Smooth muscle cell (in vitro differentiated cells): ENCODE measurements around the gene CRTC3. TPM values are rescaled to one million over a fixed set of nuclear protein-coding genes. Genes with fewer than 3 reads are reported as not detected.

Experiments used
- DNase-seq: peaks from one replicate; lab custom pipeline; 2025; ENCODE audit not compliant: unreplicated experiment; lab: John Stamatoyannopoulos, UW
- H2AFZ ChIP-seq: fragments of 200-600 bp; sonication (generic); 2 replicates; pipeline ENCODE4 v1.6.0; 2016; ENCODE audit warnings: antibody characterized with exemption, low read depth, mild to moderate bottlenecking
- H3F3A ChIP-seq: fragments of 200-600 bp; sonication (generic); 2 replicates; pipeline ENCODE4 v1.6.0; 2017; ENCODE audit warnings: antibody characterized with exemption, low read depth
- H3K27ac ChIP-seq: fragments of 200-600 bp; sonication (generic); 2 replicates; pipeline ENCODE4 v1.5.1; 2016; ENCODE audit warnings: low read depth, mild to moderate bottlenecking
- H3K27me3 ChIP-seq: fragments of 200-600 bp; sonication (generic); 2 replicates; pipeline ENCODE4 v1.6.1; 2016; ENCODE audit warnings: low read depth, mild to moderate bottlenecking
- H3K36me3 ChIP-seq: fragments of 200-600 bp; sonication (generic); 2 replicates; pipeline ENCODE4 v1.5.1; 2016; ENCODE audit warnings: low read depth
- H3K4me1 ChIP-seq: fragments of 200-600 bp; sonication (generic); 2 replicates; pipeline ENCODE4 v1.5.1; 2016; ENCODE audit warnings: low read depth
- H3K4me2 ChIP-seq: fragments of 200-600 bp; sonication (generic); 2 replicates; pipeline ENCODE4 v1.6.0; 2016; ENCODE audit warnings: mild to moderate bottlenecking
- H3K4me3 ChIP-seq: fragments of 200-600 bp; sonication (generic); 2 replicates; pipeline ENCODE4 v1.5.1; 2016; ENCODE audit warnings: mild to moderate bottlenecking
- H3K79me2 ChIP-seq: fragments of 200-600 bp; sonication (generic); 2 replicates; pipeline ENCODE4 v1.6.0; 2016; ENCODE audit warnings: low read depth, mild to moderate bottlenecking
- H3K9ac ChIP-seq: fragments of 200-600 bp; sonication (generic); 2 replicates; pipeline ENCODE4 v1.6.0; 2016; ENCODE audit warnings: low read depth
- H3K9me3 ChIP-seq: fragments of 200-600 bp; sonication (generic); replicated peaks from 2 replicates; pipeline ENCODE4 v1.5.1; 2016; ENCODE audit warnings: low read depth
- H4K20me1 ChIP-seq: fragments of 200-600 bp; sonication (generic); 2 replicates; pipeline ENCODE4 v1.6.0; 2016; ENCODE audit warnings: low read depth
- CTCF ChIP-seq: fragments of 200-600 bp; sonication (generic); IDR thresholded peaks from 2 replicates; pipeline ENCODE4 v1.5.1; 2017; ENCODE audit warnings: borderline replicate concordance, mild to moderate bottlenecking, antibody characterized with exemption; ENCODE audit not compliant: insufficient read depth, poor library complexity, severe bottlenecking
- WGBS: methylation state at CpG from one replicate; pipeline ENCODE4 v1.1.7; 2016; ENCODE audit warnings: low lambda C conversion rate; 5-methylcytosine and 5-hydroxymethylcytosine counted together
- polyA plus RNA-seq: library from polyadenylated mRNA; unstranded; fragments of >200 nt; fragmentation: Nextera tagmentation; extraction: Ambion mirVana; gene quantifications from 2 replicates; pipeline ENCODE4 v1.2.1, GENCODE V29; 2016
- total RNA-seq: library from RNA; depleted of rRNA; stranded (reverse); fragments of >200 nt; gene quantifications from 2 replicates; pipeline ENCODE4 v1.2.3, GENCODE V29; 2014

Gene CRTC3
- total and polyA plus RNA-seq, 2 experiments from 2014 or later = 12.2 to 12.5 TPM

- H3K4me2 ChIP-seq = no peak overlapping the region
- peaks cover 6% of the 10 kb centered on the region for H3F3A ChIP-seq
- DNase-seq = no peak
- H3K4me3 ChIP-seq = no peak overlapping the region
- no peaks in the 10 kb centered on the region for H3K36me3 ChIP-seq
- H3K27me3 ChIP-seq = no peaks in the 10 kb centered on the region
- H3K9ac ChIP-seq = no peak overlapping the region
- H3K9me3 ChIP-seq = no peaks in the 10 kb centered on the region
- no peak for TF ChIP-seq CTCF
- peaks cover 8% of the 10 kb centered on the region for H3K79me2 ChIP-seq
- no peak overlapping the region for H3K27ac ChIP-seq
- 86% methylated on average over 6 of the region's 6 CpGs for WGBS
- no peak overlapping the region for H2AFZ ChIP-seq
- peaks cover 6% of the 10 kb centered on the region for H3K4me1 ChIP-seq
- peaks cover 12% of the 10 kb centered on the region for H4K20me1 ChIP-seq
Observed at GRCh38 chr15:90550919-90551318, 21.2 kb downstream of the CRTC3 start.

- Histone ChIP-seq H3K4me1 (peaks cover 6% of the 10 kb centered on the region), H3K36me3 (no peaks in the 10 kb centered on the region), H3K9ac (peak overlapping the region; percentile 82), H4K20me1 (peaks cover 10% of the 10 kb centered on the region), H3K4me3 (no peak overlapping the region), H3K27me3 (no peaks in the 10 kb centered on the region), H3F3A (peaks cover 6% of the 10 kb centered on the region), H3K4me2 (peak overlapping the region; percentile 25), H3K27ac (peak overlapping the region; percentile 95), H2AFZ (no peak overlapping the region), H3K79me2 (peaks cover 8% of the 10 kb centered on the region), H3K9me3 (no peaks in the 10 kb centered on the region)
- no peak for TF ChIP-seq CTCF
- DNase-seq = no peak
- WGBS = 29% methylated on average over 8 of the region's 8 CpGs
Observed at GRCh38 chr15:90552162-90552928, 22.6 kb downstream of the CRTC3 start.

- peaks cover 6% of the 10 kb centered on the region for H3F3A ChIP-seq
- peak overlapping the region; percentile 95 for H3K27ac ChIP-seq
- H3K27me3 ChIP-seq = no peaks in the 10 kb centered on the region
- no peak overlapping the region for H2AFZ ChIP-seq
- TF ChIP-seq CTCF = no peak
- 88% methylated on average over 1 of the region's 1 CpG for WGBS
- H3K36me3 ChIP-seq = no peaks in the 10 kb centered on the region
- peaks cover 7% of the 10 kb centered on the region for H4K20me1 ChIP-seq
- H3K79me2 ChIP-seq = peaks cover 8% of the 10 kb centered on the region
- H3K4me2 ChIP-seq = peak overlapping the region; percentile 25
- DNase-seq = no peak
- peak overlapping the region; percentile 82 for H3K9ac ChIP-seq
- H3K4me3 ChIP-seq = no peak overlapping the region
- H3K4me1 ChIP-seq = peaks cover 9% of the 10 kb centered on the region
- no peaks in the 10 kb centered on the region for H3K9me3 ChIP-seq
Observed at GRCh38 chr15:90552929-90553211, 23.1 kb downstream of the CRTC3 start.

- no peak for DNase-seq
- Histone ChIP-seq H3K4me2 (peak overlapping the region; percentile 25), H3K79me2 (peaks cover 8% of the 10 kb centered on the region), H3K27ac (peak overlapping the region; percentile 95), H3K4me1 (peaks cover 13% of the 10 kb centered on the region), H3K9me3 (no peaks in the 10 kb centered on the region), H3K27me3 (no peaks in the 10 kb centered on the region), H3K4me3 (no peak overlapping the region), H3K36me3 (no peaks in the 10 kb centered on the region), H3F3A (peaks cover 6% of the 10 kb centered on the region), H2AFZ (no peak overlapping the region), H4K20me1 (peaks cover 7% of the 10 kb centered on the region), H3K9ac (no peak overlapping the region)
- TF ChIP-seq CTCF = no peak
- 53% methylated on average over 7 of the region's 7 CpGs for WGBS
Observed at GRCh38 chr15:90553248-90553745, 23.6 kb downstream of the CRTC3 start.
